Heart right ventricle (tissue), 16 donors: ENCODE results near the gene CDKN2AIPNL. TPM values are rescaled to one million over a fixed set of nuclear protein-coding genes. Genes with fewer than 3 reads are reported as not detected.

ENCODE experiments used
- ATAC-seq, 8 donors: fragments of 200-7000 bp; cut with Tn5 transposase; one replicate each; pipeline ENCODE4 v1.9.1; 2020; ENCODE audit warnings: mild to moderate bottlenecking in 8 of 8, moderate library complexity in 8 of 8, moderate number of reproducible peaks in 1 of 8
- DNase-seq, 2 donors: peaks; one replicate each; pipeline ENCODE4 v3.0.0-alpha.2; 2020
- H3K27ac ChIP-seq, 10 donors: fragments of 200-600 bp; sonication (generic) in 2 of 10; one replicate each; pipeline versions ENCODE4 v1.5.0 to v1.8.0; 2020 to 2022; ENCODE audit warnings: mild to moderate bottlenecking in 3 of 10
- H3K27me3 ChIP-seq, 7 donors: fragments of 200-600 bp; one replicate each; pipeline ENCODE4 v1.8.0; 2021 to 2022; ENCODE audit warnings: mild to moderate bottlenecking in 2 of 7
- H3K36me3 ChIP-seq, 9 donors: fragments of 200-600 bp; sonication (generic) in 1 of 9; one replicate each; pipeline versions ENCODE4 v1.5.0 to v1.8.0; 2020 to 2022; ENCODE audit warnings: mild to moderate bottlenecking in 2 of 9
- H3K4me1 ChIP-seq, 9 donors: fragments of 200-600 bp; sonication (generic) in 1 of 9; one replicate each; pipeline versions ENCODE4 v1.5.0 to v1.8.0; 2020 to 2022; ENCODE audit warnings: mild to moderate bottlenecking in 4 of 9
- H3K4me3 ChIP-seq, 10 donors: fragments of 200-600 bp; sonication (generic) in 2 of 10; one replicate each; pipeline versions ENCODE4 v1.5.0 to v1.8.0; 2020 to 2022; ENCODE audit warnings: mild to moderate bottlenecking in 7 of 10, moderate library complexity in 2 of 10
- H3K9me3 ChIP-seq, 11 donors: fragments of 200-600 bp in 10 of 11; sonication (generic) in 2 of 11; one replicate each; pipeline versions ENCODE4 v1.5.0 to v1.8.0; 2013 to 2022; ENCODE audit warnings: mild to moderate bottlenecking in 2 of 11, control low read depth in 1 of 11, moderate library complexity in 1 of 11
- CTCF ChIP-seq, 9 donors: fragments of 200-600 bp; sonication (generic) in 2 of 9; IDR thresholded peaks; one replicate each; pipeline versions ENCODE4 v1.5.0 to v1.8.0; 2021 to 2022; ENCODE audit warnings: antibody characterized with exemption in 9 of 9, mild to moderate bottlenecking in 5 of 9, moderate library complexity in 1 of 9
- WGBS, 2 donors: extraction: QIAGEN DNeasy Blood & Tissue Kit; methylation state at CpG; one replicate each; pipeline ENCODE4 v1.1.7; 2013; ENCODE audit warnings: inconsistent platforms in 1 of 2; 5-methylcytosine and 5-hydroxymethylcytosine counted together
- intact Hi-C, 10 donors: fragments of 100-400 bp; cut with DNase I; formaldehyde crosslinking; loops; one replicate each; pipeline versions ENCODE4 v1.11.1 to v1.14.2; 2022
- polyA plus RNA-seq, 2 donors: library from polyadenylated mRNA; stranded (reverse); fragments of 200-250 nt; gene quantifications; one replicate each; pipeline ENCODE4 v1.2.3, GENCODE V29; 2013
- total RNA-seq, 10 donors: library from RNA; stranded (reverse); fragmentation: NEBNext Ultra II Directional in 3 of 10; extraction: Animal tissue kit (Norgen Biotek cat#: 25700) in 3 of 10; gene quantifications; one replicate each; pipeline versions ENCODE4 v1.2.1 to v1.2.4, GENCODE V29; 2021 to 2023
- donor health status: Arrhythmogenic right ventricular cardiomyopathy.
- donor health status: ischemic (EF 13 %, LVEDD 7.1; RV severe dilation, severe dysfunction).
- donor health status: healthy with polysubstance abuse.
- donor health status: DM: no; HTN: yes; CAD: no.
- donor health status: DM: no; HTN: no; CAD: no.
- donor health status: ischemic (EF 25% LVEDD 6.9; RV normal size, moderate dysfunction).
- donor health status: ischemic (EF 25% LVEDD 5.7; RV mildly dilated, moderate dysfunction).
- donor health status: healthy.
- donor health status: DM: yes; HTN: yes; CAD: no.
- donor health status: Ischemic cardiomyopathy.
- donor health status: ischemic (EF 35%, LVEDD 5.7; RV mildly dilated, moderate dysfunction).
- donor health status: nonischemic (EF 11% LVEDD 7.7; RV severe dilation, severe dysfunction).
- donor health status: DM: yes; HTN: yes; CAD: no.
- donor health status: PGD.
- donor health status: ischemic (EF 29% LVEDD 5.4; RV normal size, mild dysfunction).
- donor health status: nonischemic (EF 23%, LVEDD 6.1; RV moderate dilation, normal function).

CDKN2AIPNL gene
- total and polyA plus RNA-seq, 12 donors = 29.1 to 87.6 (median 37.3) TPM

GRCh38 chr5:134410822-134411221, 859 bp downstream of the CDKN2AIPNL start:
- Histone ChIP-seq H3K27ac (peak overlapping the region in 1 of 10 donors; percentile 90), H3K27me3 (no peaks in the 10 kb centered on the region), H3K4me3 (peak overlapping the region; percentile 63 to 98 (median 80)), H3K4me1 (peaks cover 3 to 39% (median 32%) of the 10 kb centered on the region in 9 donors), H3K9me3 (no peaks in the 10 kb centered on the region), H3K36me3 (peaks cover 0 to 21% (median 5%) of the 10 kb centered on the region in 9 donors)
- intact Hi-C loops = loop anchor here (1.0 to 10.0 kb wide), 15 partner anchors 39 to 174 kb away; partner anchors contain the start of genes JADE2 (in 5 of the 10) and UBE2B (in 2 of the 10)
- WGBS, 2 donors = 63 to 64% methylated on average over 4 of the region's 4 CpGs
- no peak for TF ChIP-seq CTCF (IDR thresholded peaks at IDR 0.05)
- ATAC-seq (no peak), DNase-seq (no peak)

DNA sequence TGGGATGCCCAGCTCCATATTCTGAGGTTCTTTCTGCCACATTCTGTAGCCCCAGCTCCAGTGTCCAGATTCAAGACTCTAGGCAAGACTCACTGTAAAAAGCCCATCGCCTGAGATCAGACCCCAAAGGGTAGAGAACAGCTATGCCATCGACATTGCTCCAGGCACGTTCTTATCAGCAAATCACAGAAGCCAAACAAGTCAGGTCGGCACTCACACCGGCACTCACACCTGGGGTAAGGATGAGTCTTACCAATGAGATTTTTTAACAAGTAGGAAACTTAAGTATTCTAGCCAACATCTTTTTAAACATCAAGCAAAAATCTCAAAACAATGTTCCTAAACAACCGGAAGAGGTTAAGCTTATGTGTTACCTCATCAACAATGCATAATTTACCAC, 2.4 kb downstream of the CDKN2AIPNL start:
- intact Hi-C loops = no loop called here
- DNase-seq (no peak), ATAC-seq (no peak)
- WGBS, 2 donors = 70 to 73% methylated on average over 6 of the region's 6 CpGs
- no peak overlapping the region for H3K4me3 ChIP-seq
- no peaks in the 10 kb centered on the region for H3K9me3 ChIP-seq
- TF ChIP-seq CTCF (IDR thresholded peaks at IDR 0.05) = no peak
- H3K27me3 ChIP-seq = no peaks in the 10 kb centered on the region
- H3K27ac ChIP-seq = no peak overlapping the region
- H3K36me3 ChIP-seq = peaks cover 0 to 32% (median 5%) of the 10 kb centered on the region in 9 donors
- peaks cover 3 to 39% (median 32%) of the 10 kb centered on the region in 9 donors for H3K4me1 ChIP-seq

DNA sequence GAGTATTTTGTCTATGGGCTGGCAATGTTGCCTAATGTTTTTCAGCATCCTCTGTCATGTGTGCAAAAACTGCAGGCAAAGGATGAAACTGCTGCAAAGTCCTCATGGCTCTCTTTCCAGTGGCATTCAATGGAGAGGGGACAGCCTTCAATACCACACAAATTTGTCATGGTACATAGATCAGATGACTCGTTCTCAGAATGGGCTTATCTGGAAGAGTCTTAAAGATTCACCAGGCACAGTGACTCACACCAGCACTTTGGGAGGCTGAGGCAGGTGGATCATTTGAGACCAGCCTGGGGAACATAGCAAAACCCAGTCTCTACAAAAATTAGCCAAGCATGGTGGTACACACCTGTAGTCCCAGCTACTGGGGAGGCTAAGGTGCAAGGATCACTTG, 5.3 kb downstream of the CDKN2AIPNL start:
- no peaks in the 10 kb centered on the region for H3K9me3 ChIP-seq
- peaks cover 0 to 60% (median 12%) of the 10 kb centered on the region in 9 donors for H3K36me3 ChIP-seq
- DNase-seq (no peak), ATAC-seq (no peak)
- 73 to 80% methylated on average over 1 of the region's 1 CpG for WGBS, 2 donors
- H3K4me3 ChIP-seq = no peak overlapping the region
- TF ChIP-seq CTCF (IDR thresholded peaks at IDR 0.05) = no peak
- H3K27ac ChIP-seq = no peak overlapping the region
- intact Hi-C loops = no loop called here
- peaks cover 3 to 27% (median 23%) of the 10 kb centered on the region in 9 donors for H3K4me1 ChIP-seq
- H3K27me3 ChIP-seq = no peaks in the 10 kb centered on the region

- no peaks in the 10 kb centered on the region for H3K27me3 ChIP-seq
- no peak overlapping the region for H3K4me3 ChIP-seq
- DNase-seq = no peak
- no peak for TF ChIP-seq CTCF (IDR thresholded peaks at IDR 0.05)
- 95 to 97% methylated on average over 5 of the region's 5 CpGs for WGBS, 2 donors
- peaks cover 0 to 66% (median 12%) of the 10 kb centered on the region in 9 donors for H3K36me3 ChIP-seq
- peaks cover 0 to 6% (median 0%) of the 10 kb centered on the region in 9 donors for H3K4me1 ChIP-seq
- no peaks in the 10 kb centered on the region for H3K9me3 ChIP-seq
- H3K27ac ChIP-seq = no peak overlapping the region
- ATAC-seq = no peak
- intact Hi-C loops = no loop called here
Measured at GRCh38 chr5:134403951-134404350, 7.7 kb downstream of the CDKN2AIPNL start.
